Mucosa of descending colon (tissue), 3 donors: ENCODE results near the gene NDUFS2. TPM values are rescaled to one million over a fixed set of nuclear protein-coding genes. Genes with fewer than 3 reads are reported as not detected.
A peak's percentile ranks its signal among the peaks of the same experiment; 100 is the strongest.

ENCODE experiments used
- ATAC-seq: fragments of 200-7000 bp; cut with Tn5 transposase; one replicate; pipeline ENCODE4 v1.9.1; 2020; ENCODE audit warnings: mild to moderate bottlenecking, moderate library complexity
- DNase-seq, 3 donors: peaks; one replicate each; pipeline ENCODE4 v3.0.0-alpha.2; 2020
- H3K36me3 ChIP-seq: fragments of 200-600 bp; one replicate; pipeline ENCODE4 v1.8.0; 2021; ENCODE audit warnings: low read depth, mild to moderate bottlenecking
- H3K4me1 ChIP-seq: fragments of 200-600 bp; one replicate; pipeline ENCODE4 v1.8.0; 2021; ENCODE audit warnings: low read depth, mild to moderate bottlenecking
- H3K4me3 ChIP-seq: fragments of 200-600 bp; one replicate; pipeline ENCODE4 v1.8.0; 2021; ENCODE audit warnings: mild to moderate bottlenecking
- H3K9me3 ChIP-seq: fragments of 200-600 bp; one replicate; pipeline ENCODE4 v1.8.0; 2021; ENCODE audit warnings: mild to moderate bottlenecking
- CTCF ChIP-seq: fragments of 200-600 bp; IDR thresholded peaks from one replicate; pipeline ENCODE4 v1.8.0; 2022; ENCODE audit warnings: antibody characterized with exemption, mild to moderate bottlenecking
- intact Hi-C, 2 donors: fragments of 100-400 bp; cut with DNase I in 1 of 2; cut with micrococcal nuclease in 1 of 2; formaldehyde crosslinking; loops; one replicate each; pipeline versions ENCODE4 v1.11.0 to v1.11.1; 2022; cut with DNase I, micrococcal nuclease
- total RNA-seq, 3 donors: library from RNA; stranded (reverse); fragmentation: NEBNext Ultra II Directional in 2 of 3; extraction: Animal tissue kit (Norgen Biotek cat#: 25700) in 2 of 3; gene quantifications; one replicate each; pipeline versions ENCODE4 v1.2.1 to v1.2.4, GENCODE V29; 2021 to 2023
- donor health status: DM: no; HTN: no; CAD: no; lungs with moderate emphysema.
- donor health status: DM: no; HTN: no; CAD: no.
- donor health status: DM: no; HTN: yes; CAD: no.

The NDUFS2 gene
- total RNA-seq, 3 donors from 2014 or later, result 119 to 159 (median 154) TPM

- ATAC-seq, result no peak
- Histone ChIP-seq H3K4me3 (no peak overlapping the region), H3K4me1 (peaks cover 18% of the 10 kb centered on the region), H3K9me3 (no peaks in the 10 kb centered on the region), H3K36me3 (no peaks in the 10 kb centered on the region)
- DNase-seq, result no peak
- intact Hi-C loops, result loop anchor here (5.0 to 10.0 kb wide), 2 partner anchors 66 to 158 kb away; no protein-coding TSS in a partner anchor
- TF ChIP-seq CTCF, result no peak
These were observed 24.6 kb downstream of the NDUFS2 start for GRCh38 chr1:161226759-161227158.

- peak; percentile 72 for TF ChIP-seq CTCF
- H3K36me3 ChIP-seq, result no peaks in the 10 kb centered on the region
- no peaks in the 10 kb centered on the region for H3K9me3 ChIP-seq
- peaks cover 18% of the 10 kb centered on the region for H3K4me1 ChIP-seq
- H3K4me3 ChIP-seq, result no peak overlapping the region
- intact Hi-C loops, result loop anchor here (5.0 to 10.0 kb wide), 2 partner anchors 65 to 157 kb away; no protein-coding TSS in a partner anchor
- DNase-seq (peak; percentile 79 to 86 (median 86)), ATAC-seq (peak; percentile 69)
These were observed 25.2 kb downstream of the NDUFS2 start for GRCh38 chr1:161227196-161227871.

GRCh38 chr1:161228032-161228431, 25.9 kb downstream of the NDUFS2 start:
- intact Hi-C loops, result loop anchor here (5.0 to 10.0 kb wide), 2 partner anchors 64 to 157 kb away; no protein-coding TSS in a partner anchor
- DNase-seq (no peak), ATAC-seq (no peak)
- Histone ChIP-seq H3K4me1 (peaks cover 18% of the 10 kb centered on the region), H3K36me3 (no peaks in the 10 kb centered on the region), H3K4me3 (no peak overlapping the region), H3K9me3 (no peaks in the 10 kb centered on the region)
- TF ChIP-seq CTCF, result no peak

GRCh38 chr1:161229896-161230295, 27.7 kb downstream of the NDUFS2 start:
- intact Hi-C loops, result loop anchor here (5.0 to 10.0 kb wide), 2 partner anchors 62 to 155 kb away; no protein-coding TSS in a partner anchor
- TF ChIP-seq CTCF, result no peak
- H3K4me3 ChIP-seq, result no peak overlapping the region
- ATAC-seq, result no peak
- no peaks in the 10 kb centered on the region for H3K36me3 ChIP-seq
- peaks cover 18% of the 10 kb centered on the region for H3K4me1 ChIP-seq
- DNase-seq, result no peak
- H3K9me3 ChIP-seq, result no peaks in the 10 kb centered on the region

GRCh38 chr1:161230762-161231161, 28.6 kb downstream of the NDUFS2 start:
- no peak for TF ChIP-seq CTCF
- H3K36me3 ChIP-seq, result no peaks in the 10 kb centered on the region
- intact Hi-C loops, result no loop called here
- DNase-seq (no peak), ATAC-seq (no peak)
- H3K4me1 ChIP-seq, result peaks cover 18% of the 10 kb centered on the region
- H3K9me3 ChIP-seq, result no peaks in the 10 kb centered on the region
- no peak overlapping the region for H3K4me3 ChIP-seq
